Stimulated activated CD8-positive, alpha-beta memory T cell treated with anti-CD3 and anti-CD28 coated beads, Interleukin-7, amount 100 ng/mL, for 48 hours (primary cell): ENCODE measurements around the gene SUCLA2.
"Not testable (repeated sequence)": the region's sequence is repeated elsewhere in the genome, so short reads cannot be mapped to it uniquely, and the experiment has no call there.

Experiments used
- DNase-seq, 2 donors: peaks; one replicate each; pipeline ENCODE4 v3.0.0-alpha.2; 2020; ENCODE audit warnings: low read depth in 1 of 2; ENCODE audit errors: extremely low read depth in 1 of 2

Gene SUCLA2

GRCh38 chr13:47997384-47997783, 3.7 kb downstream of the SUCLA2 start:
- DNase-seq: no peak

- no peak for DNase-seq
Observed at GRCh38 chr13:47991859-47992258, 9.2 kb downstream of the SUCLA2 start.

- DNase-seq: no peak
Observed at GRCh38 chr13:47990920-47991466, 10.1 kb downstream of the SUCLA2 start.

GRCh38 chr13:47990427-47990826, 10.6 kb downstream of the SUCLA2 start:
- DNase-seq: no peak

- no peak for DNase-seq
Observed at GRCh38 chr13:47983070-47983469, 18.0 kb downstream of the SUCLA2 start.

- no peak for DNase-seq
Observed at GRCh38 chr13:47976325-47976724, 24.7 kb downstream of the SUCLA2 start.

- DNase-seq: no peak
Observed at GRCh38 chr13:47964863-47965262, 36.2 kb downstream of the SUCLA2 start.

GRCh38 chr13:47962237-47962636, 38.8 kb downstream of the SUCLA2 start:
- DNase-seq: no peak

GRCh38 chr13:47959468-47960247, 41.4 kb downstream of the SUCLA2 start:
- DNase-seq: no peak

GRCh38 chr13:47957073-47957472, 44.0 kb downstream of the SUCLA2 start:
- DNase-seq: no peak

- no peak for DNase-seq
Observed at GRCh38 chr13:47955836-47956235, 45.2 kb downstream of the SUCLA2 start.

- DNase-seq: no peak
Observed at GRCh38 chr13:47949799-47950198, 51.3 kb downstream of the SUCLA2 start.

GRCh38 chr13:47945738-47946137, 55.3 kb downstream of the SUCLA2 start:
- DNase-seq: no peak

GRCh38 chr13:47945146-47945545, 55.9 kb downstream of the SUCLA2 start:
- not testable (repeated sequence) for DNase-seq

GRCh38 chr13:47934371-47934770, 66.7 kb downstream of the SUCLA2 start:
- no peak for DNase-seq

- DNase-seq: no peak
Observed at GRCh38 chr13:47932950-47933923, 67.8 kb downstream of the SUCLA2 start.

- DNase-seq: no peak
Observed at GRCh38 chr13:47930649-47931165, 70.4 kb downstream of the SUCLA2 start.

- no peak for DNase-seq
Observed at GRCh38 chr13:47929156-47929555, 71.9 kb downstream of the SUCLA2 start.

- DNase-seq: no peak
Observed at GRCh38 chr13:47917022-47917574, 84.0 kb downstream of the SUCLA2 start.

- DNase-seq: no peak
Observed at GRCh38 chr13:47908197-47908902, 92.7 kb downstream of the SUCLA2 start.
